ENCODE measurements around the gene CCDC137.

- TF ChIP-seq CTCF (conservative IDR thresholded peaks at IDR 0.05 in 1 of 2, IDR thresholded peaks at IDR 0.05 in 1 of 2; ENCODE audit: low read depth in 1 of 2, low read length in 2 of 2): no peak
- TF ChIP-seq EZH2 (IDR thresholded peaks at IDR 0.05; ENCODE audit: low read length, missing control alignments): no peak
Measured at GRCh38 chr17:81706757-81707624, 40.5 kb downstream of the CCDC137 start.
